HepG2 (cell line): ENCODE measurements around the gene USP24. TPM values are rescaled to one million over a fixed set of nuclear protein-coding genes. Genes with fewer than 3 reads are reported as not detected.

Experiments used
- ATAC-seq: fragments of 200-7000 bp; cut with Tn5 transposase; 3 replicates; pipeline ENCODE4 v1.9.1; 2020; ENCODE audit warnings: mild to moderate bottlenecking, moderate library complexity
- BruUV-seq: library from RNA; stranded (reverse); fragments of 400-500 nt; replicated peaks from 2 replicates; lab custom pipeline; 2021; lab: Mats Ljungman, UMichigan
- CTCF ChIA-PET: fragments of 300-600 bp; formaldehyde crosslinking; extraction: SDS; loops from one replicate; lab custom pipeline; 2021; ENCODE audit warnings: low total read pairs, inconsistent platforms, low intra/inter-chr PET ratio; lab: Yijun Ruan, JAX
- POLR2A ChIA-PET: fragments of 350-600 bp; sonication (Branson Sonifier 250); formaldehyde crosslinking; loops from one replicate; lab custom pipeline; 2020; ENCODE audit warnings: antibody characterized with exemption, inconsistent platforms; lab: Yijun Ruan, JAX
- DNase-seq: peaks from one replicate; pipeline ENCODE4 v3.0.0-alpha.2; 2015; ENCODE audit warnings: low spot score
- FAIRE-seq: peaks from 3 replicates; lab custom pipeline; 2011; peaks lifted over from hg19 to GRCh38; lab: Jason Lieb, UNC
- H2AFZ ChIP-seq: one replicate; pipeline ENCODE4 v1.6.1; 2011; ENCODE audit warnings: low read length, inconsistent platforms
- H3K27ac ChIP-seq: fragments of 300-600 bp; 3 replicates; pipeline ENCODE4 v1.8.0; 2011; ENCODE audit warnings: mixed run types, mild to moderate bottlenecking, mixed read lengths, low read length, inconsistent platforms; ENCODE audit not compliant: insufficient read depth; ENCODE audit errors: extremely low read length
- H3K27me3 ChIP-seq, 2 experiments: fragments of 200-600 bp in 1 of 2; 2 replicates in 1 of 2; 3 replicates in 1 of 2; pipeline versions ENCODE4 v1.6.0 to v1.8.0; 2011; ENCODE audit warnings: low read length in 2 of 2, mild to moderate bottlenecking in 2 of 2, moderate library complexity in 2 of 2, inconsistent platforms in 1 of 2; ENCODE audit not compliant: insufficient read depth in 2 of 2, control insufficient read depth in 1 of 2
- H3K36me3 ChIP-seq, 2 experiments: fragments of 200-600 bp in 1 of 2; replicated peaks in 1 of 2; 2 replicates in 1 of 2; 3 replicates in 1 of 2; pipeline versions ENCODE4 v1.5.1 to v1.8.0; 2011; ENCODE audit warnings: low read length in 2 of 2, inconsistent platforms in 1 of 2; ENCODE audit not compliant: insufficient read depth in 2 of 2, control insufficient read depth in 1 of 2
- H3K4me1 ChIP-seq: 2 replicates; pipeline ENCODE4 v1.5.1; 2012; ENCODE audit warnings: low read length, inconsistent platforms; ENCODE audit not compliant: insufficient read depth
- H3K4me2 ChIP-seq: 2 replicates; pipeline ENCODE4 v1.6.0; 2011; ENCODE audit warnings: low read depth, low read length, inconsistent platforms
- H3K4me3 ChIP-seq, 3 experiments: fragments of 200-600 bp in 1 of 3; sonication (generic), shearing (Covaris generic) in 1 of 3; replicated peaks in 1 of 3; 2 replicates each; pipeline ENCODE4 v1.5.1; 2011 to 2016; ENCODE audit warnings: low read length in 3 of 3, inconsistent platforms in 2 of 3, low read depth in 2 of 3, mild to moderate bottlenecking in 2 of 3, control low read depth in 1 of 3, mixed read lengths in 1 of 3; ENCODE audit not compliant: insufficient read depth in 1 of 3
- H3K79me2 ChIP-seq: one replicate; pipeline ENCODE4 v1.6.1; 2011; ENCODE audit warnings: low read length, inconsistent platforms; ENCODE audit not compliant: insufficient read depth
- H3K9ac ChIP-seq: 2 replicates; pipeline ENCODE4 v1.6.0; 2011; ENCODE audit warnings: mild to moderate bottlenecking, low read depth, low read length, inconsistent platforms; ENCODE audit not compliant: insufficient read depth
- H3K9me3 ChIP-seq: 2 replicates; pipeline ENCODE4 v1.5.1; 2012; ENCODE audit warnings: mild to moderate bottlenecking, low read length
- H4K20me1 ChIP-seq: 2 replicates; pipeline ENCODE4 v1.6.0; 2011; ENCODE audit warnings: inconsistent platforms, mild to moderate bottlenecking, low read length, moderate library complexity; ENCODE audit not compliant: insufficient read depth
- AKAP8 ChIP-seq: sonication (generic); formaldehyde crosslinking; IDR thresholded peaks from 2 replicates; pipeline ENCODE4 v1.5.1; 2020; ENCODE audit warnings: mild to moderate bottlenecking, missing genetic modification reagents
- CBX1 ChIP-seq: IDR thresholded peaks from one replicate; pipeline ENCODE4 v1.6.1; 2016; ENCODE audit warnings: antibody characterized with exemption, low read depth
- HIVEP1 ChIP-seq: sonication (generic); formaldehyde crosslinking; IDR thresholded peaks from 2 replicates; pipeline ENCODE4 v1.4.0; 2020; ENCODE audit warnings: mild to moderate bottlenecking, missing genetic modification reagents
- HNF4A ChIP-seq: sonication (generic); formaldehyde crosslinking; IDR thresholded peaks from 2 replicates; pipeline ENCODE4 v1.4.0; 2020; ENCODE audit warnings: missing genetic modification reagents
- KLF11 ChIP-seq: IDR thresholded peaks from 2 replicates; pipeline ENCODE4 v1.6.1; 2016; ENCODE audit warnings: missing compliant biosample characterization
- MIER2 ChIP-seq: IDR thresholded peaks from 2 replicates; pipeline ENCODE4 v1.6.1; 2016; ENCODE audit warnings: missing biosample characterization, missing genetic modification reagents
- RERE ChIP-seq: IDR thresholded peaks from 2 replicates; pipeline ENCODE4 v1.6.1; 2016; ENCODE audit warnings: low read depth, missing genetic modification reagents, missing compliant biosample characterization
- SCMH1 ChIP-seq: sonication (generic); formaldehyde crosslinking; IDR thresholded peaks from 2 replicates; pipeline ENCODE4 v1.9.0; 2021; ENCODE audit warnings: missing genetic modification reagents, mild to moderate bottlenecking, borderline replicate concordance
- SMAD1 ChIP-seq: sonication (generic); formaldehyde crosslinking; IDR thresholded peaks from 2 replicates; pipeline ENCODE4 v1.4.0; 2020; ENCODE audit warnings: missing genetic modification reagents, low read depth, mild to moderate bottlenecking, borderline replicate concordance
- SSRP1 ChIP-seq: IDR thresholded peaks from 2 replicates; pipeline ENCODE4 v1.6.1; 2016; ENCODE audit warnings: control low read depth
- SUZ12 ChIP-seq: fragments of 150-350 bp; IDR thresholded peaks from 2 replicates; pipeline ENCODE4 v1.6.1; 2014; ENCODE audit warnings: low read depth, low read length
- USF2 ChIP-seq, 2 experiments: sonication (generic) in 1 of 2; formaldehyde crosslinking in 1 of 2; IDR thresholded peaks; 2 replicates each; pipeline versions ENCODE4 v1.5.1 to v1.6.1; 2011 to 2020; ENCODE audit warnings: borderline replicate concordance in 1 of 2, low read depth in 1 of 2, low read length in 1 of 2, mild to moderate bottlenecking in 1 of 2, missing genetic modification reagents in 1 of 2, moderate library complexity in 1 of 2
- ZEB1 ChIP-seq: IDR thresholded peaks from 2 replicates; pipeline ENCODE4 v1.6.1; 2012; ENCODE audit warnings: mild to moderate bottlenecking, low read depth, inconsistent platforms; ENCODE audit not compliant: insufficient replicate concordance
- ZFP36 ChIP-seq: fragments of 150-350 bp; IDR thresholded peaks from 2 replicates; pipeline ENCODE4 v1.6.1; 2018; ENCODE audit warnings: borderline replicate concordance, low read length, low read depth; ENCODE audit not compliant: partially characterized antibody
- ZIK1 ChIP-seq: sonication (generic); formaldehyde crosslinking; IDR thresholded peaks from 2 replicates; pipeline ENCODE4 v1.5.0; 2020; ENCODE audit warnings: mild to moderate bottlenecking, low read depth, missing genetic modification reagents, borderline replicate concordance
- ZNF496 ChIP-seq: sonication (generic); formaldehyde crosslinking; IDR thresholded peaks from 2 replicates; pipeline ENCODE4 v1.8.1; 2023; ENCODE audit warnings: mild to moderate bottlenecking, moderate library complexity, missing genetic modification reagents; ENCODE audit not compliant: insufficient replicate concordance
- ZNF546 ChIP-seq: sonication (generic); formaldehyde crosslinking; conservative IDR thresholded peaks from 2 replicates; pipeline ENCODE4 v1.8.1; 2023; ENCODE audit warnings: mild to moderate bottlenecking, missing genetic modification reagents
- ZNF703 ChIP-seq: sonication (generic); formaldehyde crosslinking; IDR thresholded peaks from 2 replicates; pipeline ENCODE4 v1.5.1; 2020; ENCODE audit warnings: missing genetic modification reagents, mild to moderate bottlenecking, moderate library complexity, borderline replicate concordance
- WGBS: methylation state at CpG from one replicate; pipeline ENCODE4 v1.1.6; 2017; ENCODE audit warnings: low lambda C conversion rate; 5-methylcytosine and 5-hydroxymethylcytosine counted together
- in situ Hi-C: cut with HindIII; loops from 2 replicates; pipeline ENCODE4 v1.10.0; 2017; ENCODE audit warnings: low pct_unique_long_range_greater_than_20kb; ENCODE audit not compliant: extremely low pct_ligation_motif_present
- intact Hi-C: fragments of 100-400 bp; cut with micrococcal nuclease; formaldehyde crosslinking; loops from one replicate; pipeline ENCODE4 v1.10.0; 2022; ENCODE audit not compliant: unreplicated experiment
- polyA plus RNA-seq, 8 experiments: library from polyadenylated mRNA; depleted of rRNA in 3 of 8; stranded (reverse) in 7 of 8; unstranded in 1 of 8; fragments of >200 nt; fragmentation: Illumina TruSeq in 4 of 8; extraction: Trizol in 4 of 8; gene quantifications; 2 replicates each; pipeline versions ENCODE4 v1.2.1 to v1.2.3, GENCODE V29; 2011 to 2016; ENCODE audit warnings: low read depth in 4 of 8, missing spikeins in 1 of 8, mixed read lengths in 1 of 8; ENCODE audit not compliant: insufficient read depth in 1 of 8
- total RNA-seq, 5 experiments: library from RNA; depleted of rRNA; stranded (reverse); fragments of >200 nt; fragmentation: Illumina TruSeq; extraction: Trizol; gene quantifications; 2 replicates each; pipeline ENCODE4 v1.2.3, GENCODE V29; 2016; ENCODE audit warnings: low read depth in 1 of 5

The USP24 gene
- total and polyA plus RNA-seq, 2 of the 13 experiments (the other 11 are each of a cell fraction or from before 2014, with no cell fraction given) = 18.8 to 47.6 TPM

GRCh38 chr1:55154616-55155015, 60.5 kb downstream of the USP24 start:
- in situ Hi-C loops = no loop called here
- POLR2A ChIA-PET = no interaction called here
- H2AFZ ChIP-seq = no peak overlapping the region
- CTCF ChIA-PET = no interaction called here
- H3K36me3 ChIP-seq = peaks cover 15 to 49% of the 10 kb centered on the region in 2 experiments
- no peak overlapping the region for H3K4me2 ChIP-seq
- no peaks in the 10 kb centered on the region for H3K4me1 ChIP-seq
- FAIRE-seq = no peak
- H3K4me3 ChIP-seq = no peak overlapping the region
- no peaks in the 10 kb centered on the region for H3K27me3 ChIP-seq
- TF ChIP-seq SUZ12 = no peak
- no peak for TF ChIP-seq USF2 (IDR thresholded peaks at IDR 0.05; ENCODE audit: low read depth, low read length)
- no peak for TF ChIP-seq USF2 (CRISPR knock-in tag; IDR thresholded peaks at IDR 0.05; ENCODE audit: borderline replicate concordance)
- TF ChIP-seq ZNF546 = no peak
- no peak for TF ChIP-seq RERE
- TF ChIP-seq CBX1 = no peak
- TF ChIP-seq SSRP1 (CRISPR knock-in tag) = no peak
- TF ChIP-seq MIER2 (CRISPR knock-in tag) = no peak
- no peak for TF ChIP-seq HNF4A
- no peak for TF ChIP-seq SMAD1
- TF ChIP-seq ZNF496 (CRISPR knock-in tag) = no peak
- no peak for TF ChIP-seq ZFP36
- TF ChIP-seq SCMH1 (CRISPR knock-in tag) = no peak
- no peak for TF ChIP-seq ZNF703 (CRISPR knock-in tag)
- no peak for TF ChIP-seq AKAP8 (CRISPR knock-in tag)
- no peak for TF ChIP-seq ZEB1
- TF ChIP-seq HIVEP1 = no peak
- no peak for TF ChIP-seq KLF11
- TF ChIP-seq ZIK1 = no peak
- 92% methylated on average over 5 of the region's 5 CpGs for WGBS
- no peak overlapping the region for H3K9ac ChIP-seq
- ATAC-seq = no peak
- H3K27ac ChIP-seq = no peak overlapping the region
- no peak for DNase-seq
- intact Hi-C loops = no loop called here
- no TSS peak for BruUV-seq
- H3K79me2 ChIP-seq = no peaks in the 10 kb centered on the region
- no peaks in the 10 kb centered on the region for H3K9me3 ChIP-seq
- no peaks in the 10 kb centered on the region for H4K20me1 ChIP-seq
